ENCODE data around the gene PRMT1.
"Not testable (repeated sequence)": the region's sequence is repeated elsewhere in the genome, so short reads cannot be mapped to it uniquely, and the experiment has no call there.

Gene PRMT1

DNA sequence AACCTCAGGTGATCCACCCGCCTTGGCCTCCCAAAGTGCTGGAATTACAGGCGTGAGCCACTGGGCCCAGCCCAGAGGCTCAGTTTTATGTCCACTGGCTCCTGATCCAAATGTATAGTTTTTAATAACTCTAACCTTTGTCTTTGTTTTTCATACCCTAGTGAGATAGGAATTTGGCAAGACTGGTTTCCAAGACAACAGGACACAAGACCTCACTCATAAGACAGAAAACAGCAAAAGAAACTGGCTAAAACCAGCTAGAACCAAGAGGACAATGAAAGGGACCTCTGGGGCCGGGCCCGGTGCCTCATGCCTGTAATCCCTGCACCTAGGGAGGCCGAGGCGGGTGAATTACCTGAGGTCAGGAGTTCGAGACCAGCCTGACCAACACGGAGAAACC lies 41.4 kb downstream of the PRMT1 start:
- DNase-seq (ENCODE audit: extremely low read depth in 1 of 2, low read depth in 1 of 2) = no peak

DNA sequence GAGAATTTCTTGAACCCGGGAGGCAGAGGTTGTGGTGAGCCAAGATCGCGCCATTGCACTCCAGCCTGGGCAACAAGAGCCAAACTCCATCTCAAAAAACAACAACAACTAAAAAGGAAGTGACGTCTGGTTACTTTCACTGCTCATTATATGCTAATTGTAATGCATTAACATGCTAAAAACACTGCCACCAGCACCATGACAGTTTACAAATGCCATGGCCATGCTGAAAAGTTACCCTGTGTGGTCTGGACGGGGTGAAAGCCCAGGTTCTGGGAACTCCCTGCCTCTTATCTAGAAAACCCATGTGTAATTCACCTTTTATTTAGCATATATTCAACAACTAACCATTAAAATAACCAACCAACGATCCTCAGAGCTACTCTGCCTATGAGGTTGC lies 41.9 kb downstream of the PRMT1 start:
- DNase-seq (ENCODE audit: extremely low read depth in 1 of 2, low read depth in 1 of 2) = no peak

DNA sequence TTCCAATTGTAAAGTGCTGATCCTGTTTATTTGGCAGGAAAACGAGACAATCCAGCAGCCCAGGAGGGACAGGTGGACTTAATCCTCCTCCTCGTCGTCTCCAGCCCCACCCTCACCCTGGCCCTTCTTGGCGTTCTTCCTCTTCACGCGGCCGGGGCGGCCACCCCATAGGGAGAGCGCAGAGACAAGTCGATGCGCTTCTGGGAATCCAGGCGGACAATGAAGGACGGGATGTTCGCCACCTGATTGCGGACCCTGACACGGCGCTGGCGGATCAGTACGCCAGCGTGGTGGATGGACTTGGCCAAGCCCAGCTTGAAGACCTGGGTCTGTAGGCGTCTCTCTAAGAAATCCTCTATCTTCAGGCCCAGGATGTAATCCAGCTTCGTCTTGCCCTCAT lies 42.3 kb downstream of the PRMT1 start:
- DNase-seq (ENCODE audit: extremely low read depth in 1 of 2, low read depth in 1 of 2) = not testable (repeated sequence)

DNA sequence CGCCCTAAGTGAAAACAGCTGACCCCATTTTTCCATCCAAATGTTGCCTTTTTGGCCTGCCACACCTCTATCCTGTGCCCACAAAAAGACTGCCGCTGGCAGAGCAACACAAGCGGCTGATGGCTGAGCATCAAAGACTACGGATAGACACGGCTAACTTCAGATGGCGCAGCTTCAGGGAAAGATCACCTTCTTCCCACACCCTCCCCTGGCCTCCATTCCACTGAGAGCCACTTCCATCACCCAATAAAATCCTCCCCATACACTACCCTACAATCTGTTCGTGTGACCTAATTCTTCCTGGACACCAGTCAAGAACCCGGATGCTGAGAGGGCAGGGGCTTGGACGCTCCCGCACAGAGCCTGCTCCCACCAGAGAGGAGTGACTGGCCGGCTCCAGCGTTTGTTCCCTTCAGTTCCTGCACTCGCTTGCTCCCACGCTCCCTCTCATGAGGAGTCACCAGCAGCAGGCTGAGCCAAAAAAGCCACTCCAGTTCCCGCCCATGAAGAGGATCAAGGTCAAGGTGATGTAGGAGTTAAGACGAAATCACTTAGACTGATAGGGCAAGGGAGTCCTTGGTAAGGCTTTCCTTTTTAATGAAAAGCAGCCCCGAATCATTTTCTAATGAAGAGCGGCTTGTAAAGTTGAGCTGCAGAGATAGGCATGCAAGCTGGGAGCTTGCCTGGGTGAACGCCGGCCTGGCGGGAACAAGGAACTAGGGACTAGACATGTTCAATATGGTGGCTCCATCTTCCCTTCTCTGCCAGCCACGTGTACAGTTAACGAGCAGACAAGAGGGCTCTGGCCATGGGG lies 50.4 kb downstream of the PRMT1 start:
- no peak for DNase-seq (ENCODE audit: extremely low read depth in 1 of 2, low read depth in 1 of 2)

DNA sequence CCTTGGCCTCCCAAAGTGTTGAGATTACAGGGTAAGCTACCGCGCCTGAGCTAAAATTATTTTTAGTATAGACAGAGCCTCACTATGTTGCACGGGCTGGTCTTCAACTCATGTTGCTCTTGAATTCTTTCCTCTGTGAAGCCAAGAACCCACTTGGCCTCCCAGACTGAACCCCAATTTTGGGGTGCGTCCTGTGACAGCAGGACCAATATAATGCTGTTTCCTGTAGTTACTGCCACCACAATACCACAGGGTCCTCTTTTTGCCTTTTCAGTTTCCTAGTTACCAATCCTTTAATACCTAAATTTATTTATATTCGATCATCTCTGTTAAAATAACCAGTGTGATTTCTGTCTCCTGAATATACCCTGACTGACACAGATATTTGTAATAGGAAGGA lies 53.1 kb downstream of the PRMT1 start:
- DNase-seq (ENCODE audit: extremely low read depth in 1 of 2, low read depth in 1 of 2) = no peak

Measured in stimulated activated CD8-positive, alpha-beta memory T cell treated with anti-CD3 and anti-CD28 coated beads, Interleukin-7, amount 100 ng/mL, for 48 hours (primary cell).